Kidney epithelial cell (primary cell): ENCODE measurements around the gene TMEM119. TPM values are rescaled to one million over a fixed set of nuclear protein-coding genes. Genes with fewer than 3 reads are reported as not detected.

Experiments
- DNase-seq: peaks from one replicate; pipeline ENCODE4 v3.0.0-alpha.2; 2010; ENCODE audit warnings: low read depth
- H3K27me3 ChIP-seq: 2 replicates; pipeline ENCODE4 v1.6.0; 2011; ENCODE audit warnings: low read length; ENCODE audit not compliant: control insufficient read depth, insufficient read depth
- H3K36me3 ChIP-seq: 2 replicates; pipeline ENCODE4 v1.5.1; 2011; ENCODE audit warnings: low read length; ENCODE audit not compliant: control insufficient read depth, insufficient read depth
- H3K4me3 ChIP-seq: 2 replicates; pipeline ENCODE4 v1.5.1; 2011; ENCODE audit warnings: low read depth, mild to moderate bottlenecking, control low read depth, low read length
- total RNA-seq: library from RNA; depleted of rRNA; stranded (reverse); fragments of >200 nt; gene quantifications from 2 replicates; pipeline ENCODE4 v1.2.3, GENCODE V29; 2015
- TF ChIP-seq, protein P1 (sequence below): IDR thresholded peaks from 2 replicates; pipeline ENCODE4 v1.5.1; 2011; ENCODE audit warnings: mild to moderate bottlenecking, moderate library complexity, low read length, control low read depth, inconsistent platforms; ENCODE audit not compliant: insufficient read depth, poor library complexity, severe bottlenecking

The TMEM119 gene
- total RNA-seq, 1 donor from 2014 or later, result not detected

DNA sequence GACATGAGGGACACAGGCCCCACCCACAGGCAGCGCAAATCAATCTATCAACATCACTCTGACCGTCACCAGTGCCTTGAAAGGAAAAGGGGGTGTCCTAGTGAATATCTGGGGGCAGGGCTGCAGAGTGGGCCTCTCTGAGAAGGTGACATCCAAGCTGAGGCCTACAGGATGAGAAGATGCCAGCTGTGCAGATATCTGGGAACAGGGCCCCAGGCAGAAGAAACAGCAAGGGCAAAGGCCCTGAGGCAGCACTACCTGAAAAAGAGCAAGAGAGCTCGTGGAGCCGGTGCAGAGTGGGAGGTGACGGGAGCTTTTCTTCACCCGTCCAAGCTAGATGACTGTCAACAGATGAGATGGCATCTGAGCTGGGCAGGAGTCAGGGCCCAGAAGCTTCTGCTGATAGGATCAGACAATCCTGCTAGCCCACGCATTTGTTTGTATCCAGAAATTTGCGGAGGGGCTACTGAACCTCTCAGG lies 12.5 kb upstream of the TMEM119 start:
- no peak overlapping the region for H3K4me3 ChIP-seq
- no peak for DNase-seq
- no peaks in the 10 kb centered on the region for H3K27me3 ChIP-seq
- H3K36me3 ChIP-seq, result no peaks in the 10 kb centered on the region
- TF ChIP-seq, protein P1, sequence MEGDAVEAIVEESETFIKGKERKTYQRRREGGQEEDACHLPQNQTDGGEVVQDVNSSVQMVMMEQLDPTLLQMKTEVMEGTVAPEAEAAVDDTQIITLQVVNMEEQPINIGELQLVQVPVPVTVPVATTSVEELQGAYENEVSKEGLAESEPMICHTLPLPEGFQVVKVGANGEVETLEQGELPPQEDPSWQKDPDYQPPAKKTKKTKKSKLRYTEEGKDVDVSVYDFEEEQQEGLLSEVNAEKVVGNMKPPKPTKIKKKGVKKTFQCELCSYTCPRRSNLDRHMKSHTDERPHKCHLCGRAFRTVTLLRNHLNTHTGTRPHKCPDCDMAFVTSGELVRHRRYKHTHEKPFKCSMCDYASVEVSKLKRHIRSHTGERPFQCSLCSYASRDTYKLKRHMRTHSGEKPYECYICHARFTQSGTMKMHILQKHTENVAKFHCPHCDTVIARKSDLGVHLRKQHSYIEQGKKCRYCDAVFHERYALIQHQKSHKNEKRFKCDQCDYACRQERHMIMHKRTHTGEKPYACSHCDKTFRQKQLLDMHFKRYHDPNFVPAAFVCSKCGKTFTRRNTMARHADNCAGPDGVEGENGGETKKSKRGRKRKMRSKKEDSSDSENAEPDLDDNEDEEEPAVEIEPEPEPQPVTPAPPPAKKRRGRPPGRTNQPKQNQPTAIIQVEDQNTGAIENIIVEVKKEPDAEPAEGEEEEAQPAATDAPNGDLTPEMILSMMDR, result no peak

DNA sequence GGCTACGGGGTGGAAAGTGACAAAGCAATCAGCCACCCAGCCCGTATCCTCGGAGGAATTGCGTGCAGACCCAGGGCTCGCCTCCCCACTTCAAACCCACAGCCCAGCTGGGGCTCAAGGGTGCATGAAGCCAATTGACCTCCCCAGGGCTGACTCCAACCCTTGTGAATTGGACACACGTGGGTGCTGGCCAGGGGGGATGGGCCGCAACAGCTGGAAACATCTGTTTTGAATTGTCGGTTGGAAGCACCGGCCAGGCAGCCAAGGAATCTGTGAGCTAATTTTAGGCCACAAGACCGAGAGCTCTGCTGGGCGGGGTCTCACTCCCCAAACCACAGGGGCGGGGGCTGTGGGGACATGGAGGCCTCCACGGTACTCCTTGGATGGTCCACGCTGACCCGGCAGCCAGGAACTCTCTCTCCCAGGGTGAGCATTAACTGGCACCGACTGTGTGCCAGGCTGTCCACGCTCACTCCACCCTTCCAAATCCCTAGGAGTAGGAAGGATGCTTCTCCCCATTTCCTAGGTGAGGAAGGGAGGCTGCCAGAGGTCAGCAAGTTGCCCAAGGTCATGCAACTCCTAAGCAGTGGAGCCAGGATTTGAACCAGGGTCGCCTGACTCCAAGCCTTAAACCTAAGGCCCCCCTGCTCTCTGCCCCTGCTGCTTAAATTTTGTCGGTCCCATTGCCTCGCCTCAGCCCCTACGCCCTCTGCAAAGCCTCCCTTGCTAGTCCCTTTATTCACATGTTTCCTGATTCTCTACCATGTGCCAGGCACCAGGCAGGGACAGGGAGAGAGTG lies 11.9 kb upstream of the TMEM119 start:
- no peaks in the 10 kb centered on the region for H3K27me3 ChIP-seq

DNA sequence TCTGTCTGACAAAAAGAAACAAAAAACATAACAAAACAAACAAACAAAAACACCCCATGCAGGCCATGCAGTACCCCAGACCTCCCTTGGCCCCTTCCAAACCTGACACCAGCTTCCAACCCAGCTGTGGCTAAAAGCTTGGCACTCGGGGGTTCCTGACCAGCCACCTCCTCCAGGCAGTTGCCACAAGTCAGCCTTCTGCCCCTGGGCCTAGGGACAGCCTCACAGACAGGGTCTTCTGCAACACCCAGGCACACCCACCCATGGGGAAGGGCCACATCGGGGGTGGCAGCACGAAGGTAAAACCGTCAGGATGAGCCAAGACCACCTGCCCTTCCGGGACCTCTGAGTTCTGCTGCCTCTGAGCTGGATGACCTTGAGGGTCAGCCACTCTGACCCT lies 10.7 kb upstream of the TMEM119 start:
- H3K36me3 ChIP-seq, result no peaks in the 10 kb centered on the region
- no peak overlapping the region for H3K4me3 ChIP-seq
- H3K27me3 ChIP-seq, result no peaks in the 10 kb centered on the region
- no peak for DNase-seq
- TF ChIP-seq, protein P1, result no peak

More for the DNA sequence above, 11.9 kb upstream of the TMEM119 start:
- TF ChIP-seq, protein P1, result no peak
- H3K36me3 ChIP-seq, result no peaks in the 10 kb centered on the region
- no peak overlapping the region for H3K4me3 ChIP-seq
- no peak for DNase-seq

DNA sequence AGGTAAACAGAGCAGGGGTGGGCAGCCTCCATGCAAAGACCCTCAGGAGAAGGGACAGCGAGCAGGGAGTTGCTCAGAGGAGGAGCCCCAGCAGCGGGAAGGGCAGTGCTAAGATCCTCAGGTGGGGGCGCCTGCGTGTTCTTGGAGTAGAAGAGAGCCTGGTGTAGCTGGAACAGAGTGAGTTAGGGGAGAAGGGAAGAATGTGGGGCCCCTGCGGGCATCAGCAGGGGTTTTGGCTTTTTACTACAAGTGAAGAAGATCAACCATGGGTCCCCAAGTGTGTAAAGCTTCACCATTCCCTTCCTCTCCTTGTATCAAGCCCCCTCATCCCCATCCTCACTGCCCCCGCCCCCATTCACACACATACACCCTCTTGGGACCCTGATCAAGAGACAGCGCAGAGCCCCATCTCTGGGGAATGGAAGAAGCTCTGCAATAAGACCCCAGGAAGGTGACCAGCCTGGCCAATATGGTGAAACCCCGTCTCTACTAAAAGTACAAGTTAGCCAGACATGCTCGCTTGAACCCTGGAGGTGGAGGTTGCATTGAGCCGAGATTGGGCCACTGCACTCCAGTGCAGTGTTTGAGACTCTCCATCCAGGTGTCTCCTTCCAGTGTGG lies 10.2 kb upstream of the TMEM119 start:
- DNase-seq, result no peak
- Histone ChIP-seq H3K4me3 (no peak overlapping the region), H3K27me3 (no peaks in the 10 kb centered on the region), H3K36me3 (no peaks in the 10 kb centered on the region)
- TF ChIP-seq, protein P1, result no peak

DNA sequence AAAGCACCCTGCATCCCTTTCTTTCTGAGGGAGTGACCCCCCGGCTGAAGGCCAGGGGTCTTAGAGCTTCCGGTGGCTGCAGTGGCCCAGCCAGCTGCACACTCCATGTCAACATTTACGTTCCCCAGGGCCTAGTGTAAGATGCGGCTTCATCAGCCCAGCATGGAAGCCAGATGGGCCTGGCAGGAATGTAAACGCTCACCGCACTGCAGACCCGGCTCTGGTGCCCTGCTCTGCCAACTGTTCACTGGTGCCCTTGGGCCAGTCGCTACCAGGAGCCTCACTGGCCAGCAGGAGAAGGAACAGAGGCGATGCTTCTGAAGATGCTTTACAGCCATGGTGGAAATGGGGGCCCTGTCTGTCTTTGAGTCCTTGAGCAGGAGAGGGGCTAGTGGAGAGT lies 8.6 kb upstream of the TMEM119 start:
- H3K36me3 ChIP-seq, result no peaks in the 10 kb centered on the region
- no peak for DNase-seq
- TF ChIP-seq, protein P1, result no peak
- no peaks in the 10 kb centered on the region for H3K27me3 ChIP-seq
- H3K4me3 ChIP-seq, result no peak overlapping the region
